GM19240 (cell line): ENCODE data around the gene PTER.

Experiments
- DNase-seq: peaks from one replicate; pipeline ENCODE4 v3.0.0; 2011; ENCODE audit warnings: low spot score; ENCODE audit not compliant: insufficient read length

Gene PTER

GRCh38 chr10:16536155-16536554, 99.3 kb downstream of the PTER start:
- DNase-seq = no peak

GRCh38 chr10:16544099-16544498, 107.3 kb downstream of the PTER start:
- DNase-seq = no peak

DNA sequence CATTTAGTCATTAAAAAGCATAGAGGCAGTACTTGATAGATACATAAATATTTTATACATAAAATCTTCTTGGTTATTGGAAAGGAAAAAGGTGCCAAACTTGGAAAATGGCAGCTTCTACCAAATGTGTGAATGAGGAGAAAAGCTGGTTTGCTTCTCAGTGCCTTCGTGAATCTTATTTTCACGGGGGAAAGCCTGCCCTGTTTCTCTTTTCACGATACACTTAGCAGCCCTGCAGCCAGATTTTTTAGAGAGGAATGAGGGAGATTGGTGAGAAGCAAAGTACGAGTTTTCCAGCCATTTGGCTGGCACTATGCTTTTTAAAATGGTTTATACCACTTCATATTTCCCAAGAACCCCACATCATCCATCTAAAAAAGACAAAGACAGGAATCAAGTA, 107.8 kb downstream of the PTER start:
- no peak for DNase-seq

DNA sequence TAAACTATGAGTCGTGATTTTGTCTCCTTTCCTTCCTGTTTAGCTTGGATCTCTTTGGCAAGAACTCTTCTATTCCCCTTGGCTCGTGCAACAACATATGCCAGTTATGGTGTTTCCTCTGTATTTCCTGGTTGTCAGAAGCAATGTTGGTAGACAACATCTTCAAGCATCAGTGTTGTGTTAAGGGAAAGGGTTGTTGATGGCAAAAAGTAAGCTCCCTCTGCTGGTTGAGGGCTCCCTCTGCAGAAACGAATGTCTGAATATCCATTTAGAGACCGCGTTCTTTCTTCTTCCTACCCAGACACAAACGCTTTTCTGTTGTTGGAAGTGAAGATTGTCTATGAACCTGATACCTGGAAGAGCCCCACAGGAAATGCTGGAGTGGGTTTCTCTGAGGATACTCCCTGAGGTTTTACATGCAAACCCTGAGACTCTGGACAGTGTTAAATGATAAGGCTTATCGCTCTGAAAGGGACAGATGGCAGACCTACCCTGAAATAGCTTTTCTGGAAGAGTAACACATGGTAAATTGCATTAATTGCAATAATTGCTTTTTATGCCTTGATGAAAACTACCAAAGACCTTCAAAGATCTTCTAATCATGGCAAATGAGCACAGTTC, 108.4 kb downstream of the PTER start:
- DNase-seq = peak; percentile 44

DNA sequence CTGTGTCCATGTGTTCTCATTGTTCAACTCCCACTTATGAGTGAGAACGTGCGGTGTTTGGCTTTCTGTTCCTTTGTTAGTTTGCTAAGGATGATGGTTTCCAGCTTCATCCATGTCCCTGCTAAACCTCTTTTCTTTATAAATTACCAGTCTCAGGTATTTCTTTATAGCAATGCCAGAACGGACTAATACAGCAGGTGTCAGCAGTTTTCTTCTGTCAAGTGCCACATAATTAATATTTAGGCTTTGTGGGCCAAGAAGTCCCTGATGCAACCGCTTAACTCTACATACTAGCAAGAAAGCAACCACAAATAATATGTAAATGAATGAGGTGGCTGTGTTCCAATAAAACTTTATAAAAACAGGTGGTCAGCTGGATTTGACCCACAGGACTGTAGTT, 111.2 kb downstream of the PTER start:
- no peak for DNase-seq

DNA sequence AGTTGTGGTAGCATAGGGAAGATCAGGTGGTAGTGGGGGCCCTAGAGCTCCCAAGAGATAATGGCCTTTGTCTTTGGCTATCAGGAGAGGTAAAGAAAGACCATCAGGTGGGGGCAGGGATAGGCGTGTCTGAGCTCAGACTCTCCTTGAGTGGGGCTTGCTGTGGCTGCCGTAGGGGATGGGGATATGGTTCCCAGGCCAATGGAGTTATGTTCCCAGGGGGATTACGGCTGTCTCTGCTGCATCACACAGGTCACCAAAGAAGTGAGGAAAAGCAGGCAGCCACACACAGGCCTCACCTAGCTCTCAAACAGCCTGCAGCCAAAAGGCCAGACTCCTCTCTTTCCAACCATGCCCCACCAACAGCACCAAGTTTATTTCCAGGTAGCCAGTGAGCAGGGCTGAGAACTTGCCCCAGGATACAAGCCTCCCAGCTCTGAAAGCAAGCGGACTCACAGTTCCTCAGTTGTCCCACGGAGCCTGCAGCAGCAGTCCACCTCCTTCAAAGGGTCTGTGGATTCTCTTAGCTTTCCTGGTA, 122.5 kb downstream of the PTER start:
- DNase-seq = no peak

GRCh38 chr10:16562891-16563290, 126.1 kb downstream of the PTER start:
- no peak for DNase-seq
